PC-3 (cell line): ENCODE results near the gene YAF2. TPM values are rescaled to one million over a fixed set of nuclear protein-coding genes. Genes with fewer than 3 reads are reported as not detected.

Source experiments
- ATAC-seq: fragments of 200-7000 bp; cut with Tn5 transposase; 2 replicates; pipeline ENCODE4 v1.9.1; 2020; ENCODE audit warnings: mild to moderate bottlenecking, moderate library complexity
- BruUV-seq: library from RNA; stranded (reverse); fragments of 400-500 nt; replicated peaks from 2 replicates; lab custom pipeline; 2021; lab: Mats Ljungman, UMichigan
- CTCF ChIA-PET: fragments of 300-600 bp; sonication (Branson Sonifier 250); formaldehyde crosslinking; loops from one replicate; lab custom pipeline; 2022; ENCODE audit warnings: antibody characterized with exemption; lab: Charles Lee
- POLR2A ChIA-PET: fragments of 300-600 bp; sonication (Branson Sonifier 250); formaldehyde crosslinking; loops from one replicate; lab custom pipeline; 2022; ENCODE audit warnings: antibody characterized with exemption; ENCODE audit not compliant: unreplicated experiment; lab: Charles Lee
- DNase-seq: peaks from one replicate; pipeline ENCODE4 v3.0.0-alpha.2; 2015
- H2AFZ ChIP-seq: fragments of 300-600 bp; sonication (generic); 2 replicates; pipeline ENCODE4 v1.6.0; 2016; ENCODE audit warnings: antibody characterized with exemption, low read length
- H3F3A ChIP-seq: fragments of 300-600 bp; sonication (generic); one replicate; pipeline ENCODE4 v1.6.0; 2017; ENCODE audit warnings: antibody characterized with exemption, low read length, control low read depth, mild to moderate bottlenecking; ENCODE audit not compliant: unreplicated experiment
- H3K27ac ChIP-seq: fragments of 300-600 bp; sonication (generic); 2 replicates; pipeline ENCODE4 v1.5.1; 2016; ENCODE audit warnings: mild to moderate bottlenecking, low read length
- H3K27me3 ChIP-seq: fragments of 300-600 bp; sonication (generic); 2 replicates; pipeline ENCODE4 v1.6.1; 2016; ENCODE audit warnings: low read length, mixed read lengths
- H3K36me3 ChIP-seq: fragments of 300-600 bp; sonication (generic); 2 replicates; pipeline ENCODE4 v1.6.1; 2016; ENCODE audit warnings: low read depth, mixed run types, low read length, mixed read lengths
- H3K4me1 ChIP-seq: fragments of 300-600 bp; sonication (generic); 2 replicates; pipeline ENCODE4 v1.5.1; 2016; ENCODE audit warnings: low read length; ENCODE audit not compliant: insufficient read depth
- H3K4me2 ChIP-seq: fragments of 300-600 bp; sonication (generic); 2 replicates; pipeline ENCODE4 v1.6.0; 2016; ENCODE audit warnings: low read length
- H3K4me3 ChIP-seq: fragments of 300-600 bp; sonication (generic); 2 replicates; pipeline ENCODE4 v1.5.1; 2016; ENCODE audit warnings: mild to moderate bottlenecking, low read length, mixed read lengths
- H3K79me2 ChIP-seq: fragments of 300-600 bp; sonication (generic); 2 replicates; pipeline ENCODE4 v1.6.1; 2017; ENCODE audit warnings: low read length, mixed read lengths
- H3K9ac ChIP-seq: fragments of 300-600 bp; sonication (generic); 2 replicates; pipeline ENCODE4 v1.6.0; 2016; ENCODE audit warnings: mild to moderate bottlenecking, low read length
- H3K9me2 ChIP-seq: fragments of 300-600 bp; sonication (generic); replicated peaks from 2 replicates; pipeline ENCODE4 v1.6.1; 2016; ENCODE audit warnings: mixed run types, low read length, mixed read lengths
- H3K9me3 ChIP-seq: fragments of 300-600 bp; sonication (generic); 2 replicates; pipeline ENCODE4 v1.6.1; 2016; ENCODE audit warnings: low read length, mixed read lengths
- H4K20me1 ChIP-seq: fragments of 300-600 bp; sonication (generic); 2 replicates; pipeline ENCODE4 v1.6.1; 2016; ENCODE audit warnings: low read length, mixed read lengths
- EZH2 ChIP-seq: fragments of 300-600 bp; sonication (generic); IDR thresholded peaks from one replicate; pipeline ENCODE4 v1.6.1; 2017; ENCODE audit warnings: antibody characterized with exemption, mild to moderate bottlenecking, low read length; ENCODE audit not compliant: unreplicated experiment
- EZH2phosphoT487 ChIP-seq: fragments of 300-600 bp; sonication (generic); IDR thresholded peaks from 2 replicates; pipeline ENCODE4 v1.6.1; 2018; ENCODE audit warnings: mild to moderate bottlenecking, antibody characterized with exemption, low read length, borderline replicate concordance
- intact Hi-C: fragments of 100-400 bp; cut with micrococcal nuclease; formaldehyde crosslinking; loops from 2 replicates; pipeline ENCODE4 v1.9.0; 2023
- total RNA-seq: library from RNA; depleted of rRNA; stranded (reverse); fragments of >200 nt; gene quantifications from 2 replicates; pipeline ENCODE4 v1.2.3, GENCODE V29; 2014
- TF ChIP-seq, protein P1 (sequence below): fragments of 300-600 bp; sonication (generic); conservative IDR thresholded peaks from 2 replicates; pipeline ENCODE4 v1.5.1; 2017; ENCODE audit warnings: antibody characterized with exemption, low read depth, mild to moderate bottlenecking, low read length

Gene YAF2
- total RNA-seq, 1 experiment from 2014 or later = 6.8 TPM

DNA sequence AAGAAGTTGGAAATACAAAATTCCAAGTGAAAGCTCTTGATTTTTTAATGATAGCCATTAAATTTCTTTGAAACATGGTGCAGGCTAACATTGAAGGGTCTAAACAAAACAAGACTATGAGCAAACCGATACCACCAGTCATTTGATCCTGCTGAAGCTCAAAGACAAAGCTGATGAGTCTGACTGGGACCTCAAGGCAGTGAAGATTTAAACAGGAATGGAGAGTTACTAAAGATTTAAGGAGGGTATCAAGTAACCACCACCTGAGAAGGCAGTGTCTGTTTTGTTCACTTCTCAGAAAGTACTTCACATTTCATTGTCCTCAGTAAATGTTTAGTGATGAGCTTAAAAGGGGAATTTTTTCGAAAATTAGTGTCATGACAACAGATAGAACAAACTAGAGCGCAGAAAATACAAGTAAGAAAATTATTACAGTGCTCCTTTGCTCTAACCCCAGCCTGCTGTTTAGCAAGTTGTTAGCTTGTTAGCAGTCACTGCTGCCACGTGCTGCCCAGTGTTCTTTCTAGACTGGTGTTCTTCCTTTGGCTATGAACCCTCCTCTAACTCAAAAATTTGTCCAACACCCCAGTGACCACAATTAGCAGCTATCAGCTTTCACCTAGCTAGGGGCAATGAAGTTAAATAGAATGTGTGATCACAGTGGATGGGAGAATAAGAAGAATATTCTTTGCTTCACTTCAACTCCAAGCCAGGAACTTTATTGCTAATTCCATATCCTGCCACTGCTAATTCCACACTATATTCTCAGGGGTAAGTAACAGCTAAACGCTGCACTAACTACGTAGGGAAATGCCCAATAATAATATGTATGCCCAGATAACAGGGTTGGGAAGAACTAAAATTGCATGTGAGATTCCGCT is 41.1 kb downstream of the YAF2 start:
- DNase-seq = no peak
- H3K9me2 ChIP-seq = no peaks in the 10 kb centered on the region
- H3K9me3 ChIP-seq = no peaks in the 10 kb centered on the region
- CTCF ChIA-PET = no interaction called here
- no peaks in the 10 kb centered on the region for H3K36me3 ChIP-seq
- H3K4me2 ChIP-seq = no peak overlapping the region
- intact Hi-C loops = no loop called here
- H3K27me3 ChIP-seq = no peaks in the 10 kb centered on the region
- POLR2A ChIA-PET = no interaction called here
- H3K4me1 ChIP-seq = 0 out of 2 replicates have a peak, but pooled peaks cover 6% of the 10 kb centered on the region
- no peak overlapping the region for H2AFZ ChIP-seq
- TF ChIP-seq EZH2 (no peak), EZH2phosphoT487 (no peak)
- TF ChIP-seq, protein P1, sequence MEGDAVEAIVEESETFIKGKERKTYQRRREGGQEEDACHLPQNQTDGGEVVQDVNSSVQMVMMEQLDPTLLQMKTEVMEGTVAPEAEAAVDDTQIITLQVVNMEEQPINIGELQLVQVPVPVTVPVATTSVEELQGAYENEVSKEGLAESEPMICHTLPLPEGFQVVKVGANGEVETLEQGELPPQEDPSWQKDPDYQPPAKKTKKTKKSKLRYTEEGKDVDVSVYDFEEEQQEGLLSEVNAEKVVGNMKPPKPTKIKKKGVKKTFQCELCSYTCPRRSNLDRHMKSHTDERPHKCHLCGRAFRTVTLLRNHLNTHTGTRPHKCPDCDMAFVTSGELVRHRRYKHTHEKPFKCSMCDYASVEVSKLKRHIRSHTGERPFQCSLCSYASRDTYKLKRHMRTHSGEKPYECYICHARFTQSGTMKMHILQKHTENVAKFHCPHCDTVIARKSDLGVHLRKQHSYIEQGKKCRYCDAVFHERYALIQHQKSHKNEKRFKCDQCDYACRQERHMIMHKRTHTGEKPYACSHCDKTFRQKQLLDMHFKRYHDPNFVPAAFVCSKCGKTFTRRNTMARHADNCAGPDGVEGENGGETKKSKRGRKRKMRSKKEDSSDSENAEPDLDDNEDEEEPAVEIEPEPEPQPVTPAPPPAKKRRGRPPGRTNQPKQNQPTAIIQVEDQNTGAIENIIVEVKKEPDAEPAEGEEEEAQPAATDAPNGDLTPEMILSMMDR = no peak
- no peak overlapping the region for H3K27ac ChIP-seq
- no peaks in the 10 kb centered on the region for H4K20me1 ChIP-seq
- H3K79me2 ChIP-seq = no peaks in the 10 kb centered on the region
- H3F3A ChIP-seq = no peaks in the 10 kb centered on the region
- no peak overlapping the region for H3K4me3 ChIP-seq
- BruUV-seq = no TSS peak
- no peak for ATAC-seq
- no peak overlapping the region for H3K9ac ChIP-seq

DNA sequence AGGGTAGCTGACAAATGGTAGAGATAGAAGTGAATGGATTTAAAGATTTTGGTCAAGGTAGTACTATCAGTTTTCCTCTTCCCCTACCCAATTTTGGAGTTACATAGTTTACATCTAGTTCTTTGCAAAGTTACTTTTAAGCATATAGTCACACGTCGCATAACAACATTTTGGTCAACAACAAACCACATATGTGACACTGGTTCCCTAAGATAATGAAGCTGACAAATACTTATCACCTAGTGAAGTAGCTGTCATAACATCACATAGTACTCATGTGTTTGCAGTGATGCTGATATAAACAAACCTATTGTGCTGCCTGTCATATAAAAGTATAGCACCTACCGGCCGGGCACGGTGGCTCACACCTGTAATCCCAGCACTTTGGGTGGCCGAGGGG is 45.4 kb downstream of the YAF2 start:
- Histone ChIP-seq H4K20me1 (no peaks in the 10 kb centered on the region), H3K9me3 (no peaks in the 10 kb centered on the region), H3K27ac (no peak overlapping the region), H3K9me2 (no peaks in the 10 kb centered on the region), H2AFZ (no peak overlapping the region), H3K36me3 (no peaks in the 10 kb centered on the region), H3K9ac (no peak overlapping the region), H3K4me2 (no peak overlapping the region), H3F3A (no peaks in the 10 kb centered on the region), H3K79me2 (no peaks in the 10 kb centered on the region), H3K4me1 (0 out of 2 replicates have a peak, but pooled peaks cover 12% of the 10 kb centered on the region), H3K4me3 (no peak overlapping the region), H3K27me3 (no peaks in the 10 kb centered on the region)
- ChIA-PET POLR2A (no interaction called here), CTCF (no interaction called here)
- intact Hi-C loops = no loop called here
- DNase-seq (no peak), ATAC-seq (no peak)
- no TSS peak for BruUV-seq
- TF ChIP-seq, protein P1 = no peak
- no peak for TF ChIP-seq EZH2phosphoT487
- TF ChIP-seq EZH2 = no peak

DNA sequence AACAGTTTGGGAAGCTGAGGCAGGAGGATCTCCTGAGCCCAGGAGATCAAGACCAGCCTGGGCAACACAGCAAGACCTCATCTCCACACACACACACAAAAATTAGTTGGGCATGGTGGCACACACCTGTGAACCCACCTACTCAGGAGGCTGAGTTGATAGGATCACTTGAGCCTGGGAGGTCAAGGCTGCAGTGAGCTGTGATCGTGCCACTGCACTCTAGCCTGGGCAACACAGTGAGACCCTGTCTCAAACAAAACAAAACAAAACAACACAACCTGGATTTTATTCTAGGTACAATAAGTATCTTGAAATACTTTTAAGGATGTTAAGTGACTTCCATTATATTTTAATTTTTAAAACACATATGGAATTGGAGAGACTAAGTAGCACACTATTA is 45.8 kb downstream of the YAF2 start:
- CTCF ChIA-PET = no interaction called here
- Histone ChIP-seq H3K9me2 (no peaks in the 10 kb centered on the region), H3K4me2 (no peak overlapping the region), H3K27ac (no peak overlapping the region), H4K20me1 (no peaks in the 10 kb centered on the region), H3K4me3 (no peak overlapping the region), H3F3A (no peaks in the 10 kb centered on the region), H2AFZ (no peak overlapping the region), H3K9me3 (no peaks in the 10 kb centered on the region), H3K27me3 (no peaks in the 10 kb centered on the region), H3K9ac (no peak overlapping the region), H3K4me1 (0 out of 2 replicates have a peak, but pooled peaks cover 12% of the 10 kb centered on the region), H3K36me3 (no peaks in the 10 kb centered on the region), H3K79me2 (no peaks in the 10 kb centered on the region)
- POLR2A ChIA-PET = no interaction called here
- no peak for ATAC-seq
- DNase-seq = no peak
- BruUV-seq = no TSS peak
- intact Hi-C loops = no loop called here
- TF ChIP-seq, protein P1 = no peak
- TF ChIP-seq EZH2phosphoT487 = no peak
